ENCODE data around the gene FABP7.

DNA sequence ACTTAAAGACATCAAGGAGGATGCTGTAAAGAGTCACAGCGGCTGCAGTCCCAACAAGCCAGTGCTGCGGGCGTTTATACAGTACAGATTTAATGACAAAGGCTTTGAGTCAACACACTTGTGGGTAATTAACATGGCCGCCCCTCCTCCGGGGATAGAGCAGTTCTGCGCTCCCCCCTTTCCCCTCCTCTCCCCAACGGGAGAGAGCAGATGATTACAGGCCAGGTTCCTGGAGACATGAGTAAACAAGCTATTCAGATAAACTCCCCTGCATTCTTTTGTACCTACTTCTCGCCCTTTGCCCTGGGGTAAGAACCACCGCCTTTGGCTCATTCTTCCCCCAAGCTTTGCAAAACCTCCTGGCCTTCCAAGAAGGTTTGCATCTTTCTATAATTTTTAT lies 23.6 kb upstream of the FABP7 start:
- TF ChIP-seq EP300 (IDR thresholded peaks at IDR 0.05) (no peak), POLR2AphosphoS5 (IDR thresholded peaks at IDR 0.05) (no peak), CTCF (IDR thresholded peaks at IDR 0.05) (no peak), POLR2A (IDR thresholded peaks at IDR 0.05; ENCODE audit: low read depth) (no peak)

Measured in esophagus muscularis mucosa (tissue), 4 donors.